Breast epithelium (tissue), 3 donors: Measurements from ENCODE around the gene TNFSF11.

Source experiments
- CTCF ChIP-seq, 3 donors: fragments of 450-650 bp; IDR thresholded peaks; one replicate each; pipeline ENCODE4 v1.5.1; 2016 to 2017; ENCODE audit warnings: antibody characterized with exemption in 3 of 3, mild to moderate bottlenecking in 3 of 3, moderate library complexity in 3 of 3
- POLR2A ChIP-seq: fragments of 450-650 bp; IDR thresholded peaks from one replicate; pipeline ENCODE4 v1.6.1; 2016; ENCODE audit warnings: antibody characterized with exemption, mild to moderate bottlenecking, moderate library complexity

- TF ChIP-seq POLR2A (no peak), CTCF (IDR thresholded peaks at IDR 0.05) (no peak)
Measured at GRCh38 chr13:42652642-42653415, 78.9 kb downstream of the TNFSF11 start.
